Measurements from ENCODE around the gene NFIA.

GRCh38 chr1:61504852-61505390 lies 422.6 kb downstream of the NFIA start:
- TF ChIP-seq CTCF (IDR thresholded peaks at IDR 0.05), result no peak
- TF ChIP-seq POLR2A (IDR thresholded peaks at IDR 0.05), result no peak

All from esophagus squamous epithelium (tissue), 4 donors.